DND-41 (cell line): ENCODE measurements around the gene ATP9A.
"Not testable (repeated sequence)": the region's sequence is repeated elsewhere in the genome, so short reads cannot be mapped to it uniquely, and the experiment has no call there.

Experiments
- ATAC-seq: fragments of 200-7000 bp; cut with Tn5 transposase; 3 replicates; pipeline ENCODE4 v1.9.1; 2021; ENCODE audit warnings: low read depth; ENCODE audit not compliant: insufficient read depth
- DNase-seq: peaks from one replicate; pipeline ENCODE4 v3.0.0-alpha.2; 2020
- H2AFZ ChIP-seq: 2 replicates; pipeline ENCODE4 v1.6.0; 2012; ENCODE audit warnings: low read depth, low read length
- H3K27ac ChIP-seq: 2 replicates; pipeline ENCODE4 v1.5.1; 2012; ENCODE audit warnings: low read length, inconsistent platforms
- H3K27me3 ChIP-seq: fragments of 200-600 bp; sonication (generic); 2 replicates; pipeline ENCODE4 v1.6.0; 2012; ENCODE audit warnings: low read length, mild to moderate bottlenecking, inconsistent platforms; ENCODE audit not compliant: insufficient read depth, poor library complexity
- H3K36me3 ChIP-seq: 2 replicates; pipeline ENCODE4 v1.5.1; 2012; ENCODE audit warnings: low read length, inconsistent platforms; ENCODE audit not compliant: insufficient read depth
- H3K4me1 ChIP-seq: 2 replicates; pipeline ENCODE4 v1.5.1; 2012; ENCODE audit warnings: mild to moderate bottlenecking, low read length; ENCODE audit not compliant: insufficient read depth
- H3K4me2 ChIP-seq: 2 replicates; pipeline ENCODE4 v1.6.0; 2012; ENCODE audit warnings: mild to moderate bottlenecking, moderate library complexity, low read length, inconsistent platforms; ENCODE audit not compliant: insufficient read depth
- H3K4me3 ChIP-seq, 2 experiments: fragments of 200-600 bp in 1 of 2; shearing (Covaris generic) in 1 of 2; 2 replicates each; pipeline ENCODE4 v1.5.1; 2012 to 2016; ENCODE audit warnings: inconsistent platforms in 2 of 2, low read length in 2 of 2, mild to moderate bottlenecking in 2 of 2, low read depth in 1 of 2, moderate library complexity in 1 of 2
- H3K79me2 ChIP-seq: 2 replicates; pipeline ENCODE4 v1.6.0; 2012; ENCODE audit warnings: low read length, inconsistent platforms; ENCODE audit not compliant: insufficient read depth
- H3K9ac ChIP-seq: 2 replicates; pipeline ENCODE4 v1.6.0; 2012; ENCODE audit warnings: low read depth, mild to moderate bottlenecking, inconsistent platforms, low read length, moderate library complexity
- H3K9me3 ChIP-seq: 2 replicates; pipeline ENCODE4 v1.5.1; 2012; ENCODE audit warnings: low read length, moderate library complexity, mild to moderate bottlenecking, inconsistent platforms; ENCODE audit not compliant: insufficient read depth, severe bottlenecking
- H4K20me1 ChIP-seq: 2 replicates; pipeline ENCODE4 v1.6.0; 2012; ENCODE audit warnings: low read length; ENCODE audit not compliant: insufficient read depth
- EZH2 ChIP-seq: IDR thresholded peaks from 3 replicates; pipeline ENCODE4 v1.6.1; 2012; ENCODE audit warnings: borderline replicate concordance, low read depth, mild to moderate bottlenecking, moderate library complexity, low read length, inconsistent platforms; ENCODE audit not compliant: severe bottlenecking
- TF ChIP-seq, protein P1 (sequence below): IDR thresholded peaks from 2 replicates; pipeline ENCODE4 v1.5.1; 2012; ENCODE audit warnings: borderline replicate concordance, low read length, moderate library complexity, mild to moderate bottlenecking; ENCODE audit not compliant: poor library complexity, severe bottlenecking; ENCODE audit errors: extremely low read depth

Gene ATP9A

DNA sequence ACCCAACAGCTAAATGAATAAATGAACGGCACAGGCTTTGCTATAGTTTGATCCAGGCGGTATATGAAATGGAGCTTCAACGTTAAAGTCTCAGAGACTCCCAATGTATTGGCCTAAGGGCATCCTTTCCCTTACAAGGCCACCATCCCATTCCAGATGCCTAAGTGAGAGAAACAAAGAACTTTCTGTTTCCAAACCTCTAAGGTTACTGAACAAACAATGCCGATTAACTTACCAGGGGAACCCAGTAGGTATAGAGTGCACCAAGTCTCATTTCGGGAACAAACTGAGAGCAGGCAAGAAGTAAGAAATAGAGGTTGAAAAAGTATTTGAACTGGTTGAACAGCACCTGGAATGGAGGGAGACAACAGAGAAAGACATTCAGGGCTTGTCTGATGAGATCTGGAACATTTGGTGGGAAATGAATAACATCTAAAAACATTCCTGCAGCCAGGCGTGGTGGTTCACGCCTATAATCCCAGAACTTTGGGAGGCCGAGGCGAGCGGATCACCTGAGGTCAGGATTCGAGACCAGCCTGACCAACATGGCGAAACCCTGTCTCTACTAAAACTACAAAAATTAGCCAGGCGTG, 42.5 kb downstream of the ATP9A start:
- DNase-seq (no peak), ATAC-seq (no peak)
- no peak overlapping the region for H3K4me2 ChIP-seq
- H4K20me1 ChIP-seq, result no peaks in the 10 kb centered on the region
- no peaks in the 10 kb centered on the region for H3K79me2 ChIP-seq
- H3K27ac ChIP-seq, result no peak overlapping the region
- no peak overlapping the region for H3K4me3 ChIP-seq
- H3K9ac ChIP-seq, result no peak overlapping the region
- no peaks in the 10 kb centered on the region for H3K36me3 ChIP-seq
- H2AFZ ChIP-seq, result no peak overlapping the region
- H3K4me1 ChIP-seq, result no peaks in the 10 kb centered on the region
- H3K27me3 ChIP-seq, result no peaks in the 10 kb centered on the region
- TF ChIP-seq EZH2, result no peak
- TF ChIP-seq, protein P1, sequence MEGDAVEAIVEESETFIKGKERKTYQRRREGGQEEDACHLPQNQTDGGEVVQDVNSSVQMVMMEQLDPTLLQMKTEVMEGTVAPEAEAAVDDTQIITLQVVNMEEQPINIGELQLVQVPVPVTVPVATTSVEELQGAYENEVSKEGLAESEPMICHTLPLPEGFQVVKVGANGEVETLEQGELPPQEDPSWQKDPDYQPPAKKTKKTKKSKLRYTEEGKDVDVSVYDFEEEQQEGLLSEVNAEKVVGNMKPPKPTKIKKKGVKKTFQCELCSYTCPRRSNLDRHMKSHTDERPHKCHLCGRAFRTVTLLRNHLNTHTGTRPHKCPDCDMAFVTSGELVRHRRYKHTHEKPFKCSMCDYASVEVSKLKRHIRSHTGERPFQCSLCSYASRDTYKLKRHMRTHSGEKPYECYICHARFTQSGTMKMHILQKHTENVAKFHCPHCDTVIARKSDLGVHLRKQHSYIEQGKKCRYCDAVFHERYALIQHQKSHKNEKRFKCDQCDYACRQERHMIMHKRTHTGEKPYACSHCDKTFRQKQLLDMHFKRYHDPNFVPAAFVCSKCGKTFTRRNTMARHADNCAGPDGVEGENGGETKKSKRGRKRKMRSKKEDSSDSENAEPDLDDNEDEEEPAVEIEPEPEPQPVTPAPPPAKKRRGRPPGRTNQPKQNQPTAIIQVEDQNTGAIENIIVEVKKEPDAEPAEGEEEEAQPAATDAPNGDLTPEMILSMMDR, result no peak
- H3K9me3 ChIP-seq, result no peaks in the 10 kb centered on the region

DNA sequence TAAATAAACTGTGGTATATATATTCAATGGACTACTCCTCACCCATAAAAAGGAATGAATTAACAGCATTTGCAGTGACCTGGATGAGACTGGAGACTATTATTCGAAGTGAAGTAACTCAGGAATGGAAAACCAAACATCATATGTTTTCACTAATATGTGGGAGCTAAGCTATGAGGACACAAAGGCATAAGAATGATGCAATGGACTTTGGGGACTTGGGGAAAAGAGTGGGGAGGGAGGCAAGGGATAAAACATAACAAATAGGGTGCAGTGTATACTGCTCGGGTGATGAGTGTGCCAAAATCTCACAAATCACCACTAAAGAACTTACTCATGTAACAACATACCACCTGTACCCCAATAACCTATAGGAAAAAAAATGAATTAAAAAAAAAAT, 45.2 kb downstream of the ATP9A start:
- H3K79me2 ChIP-seq, result not testable (repeated sequence)

GRCh38 chr20:51722246-51722645, 45.9 kb downstream of the ATP9A start:
- not testable (repeated sequence) for H3K4me1 ChIP-seq, H3K4me3 ChIP-seq, H3K4me2 ChIP-seq, ATAC-seq, H3K79me2 ChIP-seq, H3K27ac ChIP-seq, H3K9ac ChIP-seq, H4K20me1 ChIP-seq, H3K27me3 ChIP-seq, H2AFZ ChIP-seq, H3K9me3 ChIP-seq, DNase-seq, H3K36me3 ChIP-seq

More for the DNA sequence above, 45.2 kb downstream of the ATP9A start:
- H3K4me3 ChIP-seq, H3K27ac ChIP-seq, H3K9me3 ChIP-seq, H2AFZ ChIP-seq, H3K27me3 ChIP-seq, DNase-seq, H3K4me1 ChIP-seq, ATAC-seq, H3K4me2 ChIP-seq, H3K36me3 ChIP-seq, H3K9ac ChIP-seq, H4K20me1 ChIP-seq: not testable (repeated sequence)

GRCh38 chr20:51720854-51721253, 47.3 kb downstream of the ATP9A start:
- Histone ChIP-seq H3K4me3 (no peak overlapping the region), H2AFZ (no peak overlapping the region), H3K79me2 (no peaks in the 10 kb centered on the region), H3K9ac (no peak overlapping the region), H4K20me1 (no peaks in the 10 kb centered on the region), H3K9me3 (no peaks in the 10 kb centered on the region), H3K27me3 (no peaks in the 10 kb centered on the region), H3K36me3 (no peaks in the 10 kb centered on the region), H3K27ac (no peak overlapping the region), H3K4me2 (no peak overlapping the region), H3K4me1 (no peaks in the 10 kb centered on the region)
- ATAC-seq (no peak), DNase-seq (no peak)
- TF ChIP-seq, protein P1, result no peak
- no peak for TF ChIP-seq EZH2
